Measurements from ENCODE around the gene SECISBP2.
"Not testable (repeated sequence)": the region's sequence is repeated elsewhere in the genome, so short reads cannot be mapped to it uniquely, and the experiment has no call there.

SECISBP2 gene

DNA sequence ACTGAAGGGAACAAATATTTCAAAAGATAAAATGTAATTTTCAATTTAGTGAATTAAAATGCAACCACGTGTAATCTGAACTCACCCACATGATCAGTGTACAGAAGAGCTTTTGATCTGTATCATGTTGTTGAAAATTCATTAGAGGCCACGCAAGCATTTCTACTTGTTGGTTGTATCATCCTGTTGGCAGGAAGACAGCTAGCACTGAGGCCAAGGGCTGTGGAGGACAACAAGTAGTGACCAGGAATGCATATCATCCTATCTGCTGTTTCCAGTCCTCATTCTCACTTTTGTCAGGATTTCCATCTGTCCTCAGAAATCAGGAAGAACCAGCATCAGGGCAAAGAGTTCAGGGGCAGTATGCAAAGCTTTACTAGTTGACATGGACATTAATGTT is 37.2 kb upstream of the SECISBP2 start (continued):
- TF ChIP-seq REST (tag by site-specific recombination; IDR thresholded peaks at IDR 0.05) (no peak), ZNF629 (tag by site-specific recombination; IDR thresholded peaks at IDR 0.05) (no peak), ZNF335 (tag by site-specific recombination; conservative IDR thresholded peaks at IDR 0.05) (no peak), ZNF221 (tag by site-specific recombination; IDR thresholded peaks at IDR 0.05; ENCODE audit: borderline replicate concordance) (no peak), ZNF223 (tag by site-specific recombination; IDR thresholded peaks at IDR 0.05) (no peak), AEBP2 (tag by site-specific recombination; IDR thresholded peaks at IDR 0.05; ENCODE audit: borderline replicate concordance) (no peak), SCRT2 (tag by site-specific recombination; IDR thresholded peaks at IDR 0.05) (no peak), ZNF623 (tag by site-specific recombination; IDR thresholded peaks at IDR 0.05) (no peak), ZNF391 (tag by site-specific recombination; IDR thresholded peaks at IDR 0.05; ENCODE audit: borderline replicate concordance, low read depth) (no peak), ZNF670 (tag by site-specific recombination; IDR thresholded peaks at IDR 0.05; ENCODE audit: low read depth) (no peak)

DNA sequence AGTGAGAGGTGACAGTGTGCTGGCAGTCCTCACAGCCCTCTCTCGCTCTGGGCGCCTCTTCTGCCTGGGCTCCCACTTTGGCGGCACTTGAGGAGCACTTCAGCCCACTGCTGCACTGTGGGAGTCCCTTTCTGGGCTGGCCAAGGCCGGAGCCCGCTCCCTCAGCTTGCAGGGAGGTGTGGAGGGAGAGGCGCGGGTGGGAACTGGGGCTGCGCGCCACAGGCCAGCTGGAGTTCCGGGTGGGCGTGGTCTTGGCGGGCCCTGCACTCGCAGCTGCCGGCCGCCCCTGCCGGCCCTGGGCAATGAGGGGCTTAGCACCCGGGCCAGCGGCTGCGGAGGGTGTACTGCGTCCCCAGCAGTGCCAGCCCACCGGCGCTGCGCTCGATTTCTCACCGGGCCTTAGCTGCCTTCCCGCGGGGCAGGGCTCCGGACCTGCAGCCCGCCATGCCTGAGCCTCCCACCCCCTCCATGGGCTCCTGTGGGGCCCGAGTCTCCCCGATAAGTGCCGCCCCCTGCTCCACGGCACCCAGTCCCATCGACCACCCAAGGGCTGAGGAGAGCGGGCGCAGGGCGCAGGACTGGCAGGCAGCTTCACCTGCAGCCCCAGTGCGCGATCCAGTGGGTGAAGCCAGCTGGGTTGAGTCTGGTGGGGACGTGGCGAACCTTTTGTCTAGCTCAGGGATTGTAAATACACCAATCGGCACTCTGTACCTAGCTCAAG is 35.9 kb upstream of the SECISBP2 start:
- H3K4me3 ChIP-seq (ENCODE audit: low read depth, low read length); POLR2A ChIA-PET: not testable (repeated sequence)

GRCh38 chr9:89284076-89284475 is 34.2 kb upstream of the SECISBP2 start:
- TF ChIP-seq ZNF350 (tag by site-specific recombination; IDR thresholded peaks at IDR 0.05) (no peak), ZNF114 (tag by site-specific recombination; IDR thresholded peaks at IDR 0.05) (no peak), ZNF10 (tag by site-specific recombination; IDR thresholded peaks at IDR 0.05) (no peak), BCL6B (tag by site-specific recombination; IDR thresholded peaks at IDR 0.05) (no peak), KLF16 (tag by site-specific recombination; IDR thresholded peaks at IDR 0.05) (no peak), KLF8 (tag by site-specific recombination; IDR thresholded peaks at IDR 0.05) (no peak), WT1 (tag by site-specific recombination; IDR thresholded peaks at IDR 0.05) (no peak)
- Histone ChIP-seq H3K9me3 (ENCODE audit: control insufficient read depth, insufficient read depth, low read depth, low read length) (no peaks in the 10 kb centered on the region), H3K27ac (ENCODE audit: extremely low read depth, low read depth, low read length) (no peak overlapping the region), H3K36me3 (ENCODE audit: control insufficient read depth in 2 of 2, insufficient read depth in 1 of 2, low read length in 2 of 2) (no peaks in the 10 kb centered on the region), H3K4me1 (ENCODE audit: control insufficient read depth, insufficient read depth, low read length) (no peaks in the 10 kb centered on the region), H3K4me3 (ENCODE audit: low read depth, low read length) (no peak overlapping the region)
- ChIA-PET CTCF (interaction anchor here (1.0 kb wide), 1 partner anchor 265 kb away, joined by 3 read pairs; no protein-coding TSS in a partner anchor), POLR2A (no interaction called here)

More for the DNA sequence above, 35.9 kb upstream of the SECISBP2 start:
- H3K4me1 ChIP-seq (ENCODE audit: control insufficient read depth, insufficient read depth, low read length); H3K27ac ChIP-seq (ENCODE audit: extremely low read depth, low read depth, low read length); H3K9me3 ChIP-seq (ENCODE audit: control insufficient read depth, insufficient read depth, low read depth, low read length); CTCF ChIA-PET; H3K36me3 ChIP-seq (ENCODE audit: control insufficient read depth in 2 of 2, insufficient read depth in 1 of 2, low read length in 2 of 2): not testable (repeated sequence)
